Glutamatergic neuron (in vitro differentiated cells): ENCODE results near the gene MAG. TPM values are rescaled to one million over a fixed set of nuclear protein-coding genes. Genes with fewer than 3 reads are reported as not detected.

Source experiments
- DNase-seq: peaks from one replicate; pipeline ENCODE4 v3.0.0; 2022
- H3K27ac Mint-ChIP-seq: one replicate; pipeline ENCODE4 v1.8.0; 2020; ENCODE audit warnings: mild to moderate bottlenecking, mixed read lengths, inconsistent platforms; ENCODE audit not compliant: unreplicated experiment
- H3K27me3 Mint-ChIP-seq: one replicate; pipeline ENCODE4 v1.8.0; 2020; ENCODE audit warnings: mild to moderate bottlenecking, moderate library complexity, mixed read lengths, inconsistent platforms; ENCODE audit not compliant: unreplicated experiment
- H3K36me3 Mint-ChIP-seq: one replicate; pipeline ENCODE4 v1.8.0; 2020; ENCODE audit warnings: mild to moderate bottlenecking, mixed read lengths, inconsistent platforms; ENCODE audit not compliant: unreplicated experiment
- H3K4me1 Mint-ChIP-seq: one replicate; pipeline ENCODE4 v1.8.0; 2020; ENCODE audit warnings: mild to moderate bottlenecking, low read depth, mixed read lengths, inconsistent platforms; ENCODE audit not compliant: unreplicated experiment
- H3K4me3 Mint-ChIP-seq: one replicate; pipeline ENCODE4 v1.8.0; 2020; ENCODE audit warnings: mild to moderate bottlenecking, mixed read lengths, inconsistent platforms; ENCODE audit not compliant: unreplicated experiment
- H3K9me3 Mint-ChIP-seq: one replicate; pipeline ENCODE4 v1.8.0; 2020; ENCODE audit warnings: mild to moderate bottlenecking, moderate library complexity, mixed read lengths, inconsistent platforms; ENCODE audit not compliant: unreplicated experiment
- CTCF ChIP-seq: fragments of 200-600 bp; sonication (generic); IDR thresholded peaks from one replicate; pipeline ENCODE4 v1.5.0; 2021; ENCODE audit not compliant: partially characterized antibody, unreplicated experiment
- total RNA-seq: library from RNA; stranded (reverse); fragmentation: NEBNext Ultra II Directional; extraction: Animal tissue kit (Norgen Biotek cat#: 25700); gene quantifications from one replicate; pipeline ENCODE4 v1.2.1, GENCODE V29; 2021; ENCODE audit not compliant: unreplicated experiment

The MAG gene
- total RNA-seq, 1 donor from 2014 or later = not detected

GRCh38 chr19:35327642-35328041 is 35.7 kb downstream of the MAG start:
- Mint-ChIP-seq H3K4me1 (no peaks in the 10 kb centered on the region), H3K4me3 (no peak overlapping the region), H3K9me3 (no peaks in the 10 kb centered on the region), H3K27ac (no peak overlapping the region), H3K36me3 (no peaks in the 10 kb centered on the region), H3K27me3 (no peaks in the 10 kb centered on the region)
- no peak for TF ChIP-seq CTCF
- no peak for DNase-seq

- H3K4me3 Mint-ChIP-seq = no peak within 1 kb of the TSS
- TF ChIP-seq CTCF = no peak
- H3K36me3 Mint-ChIP-seq = no peaks in the 10 kb centered on the region
- H3K4me1 Mint-ChIP-seq = no peaks in the 10 kb centered on the region
- DNase-seq = no peak
- H3K27ac Mint-ChIP-seq = no peak within 1 kb of the TSS
- no peaks in the 10 kb centered on the region for H3K9me3 Mint-ChIP-seq
- no peaks in the 10 kb centered on the region for H3K27me3 Mint-ChIP-seq
Observed at GRCh38 chr19:35328851-35329285, 36.9 kb downstream of the MAG start, which contains the start of gene CD22. CD22 (plus strand) TSS chr19:35329187; CDS start chr19:35332041, 2,854 bp downstream.

- Mint-ChIP-seq H3K4me3 (no peak overlapping the region), H3K36me3 (no peaks in the 10 kb centered on the region), H3K27ac (no peak overlapping the region), H3K4me1 (no peaks in the 10 kb centered on the region), H3K9me3 (no peaks in the 10 kb centered on the region), H3K27me3 (no peaks in the 10 kb centered on the region)
- no peak for TF ChIP-seq CTCF
- DNase-seq = no peak
Observed at GRCh38 chr19:35329323-35329722, 37.4 kb downstream of the MAG start.

- DNase-seq = no peak
- Mint-ChIP-seq H3K27ac (no peak overlapping the region), H3K4me1 (no peaks in the 10 kb centered on the region)
Observed at GRCh38 chr19:35330475-35330874, 38.5 kb downstream of the MAG start.

More at GRCh38 chr19:35330475-35330874, 38.5 kb downstream of the MAG start:
- no peak for TF ChIP-seq CTCF
- Mint-ChIP-seq H3K9me3 (no peaks in the 10 kb centered on the region), H3K27me3 (peaks cover 2% of the 10 kb centered on the region), H3K36me3 (no peaks in the 10 kb centered on the region), H3K4me3 (no peak overlapping the region)
